ENCODE data around the gene CHST6.

- TF ChIP-seq CTCF (IDR thresholded peaks at IDR 0.05) = no peak
- TF ChIP-seq POLR2A (IDR thresholded peaks at IDR 0.05) = peak in 1 of 2 donors; percentile 12
These were observed at the start of gene CHST6 for GRCh38 chr16:75495076-75495674.
